ENCODE results near the gene TAMM41. TPM values are rescaled to one million over a fixed set of nuclear protein-coding genes. Genes with fewer than 3 reads are reported as not detected.

Gene TAMM41
- total RNA-seq, 1 donor from 2014 or later = 8.4 TPM

DNA sequence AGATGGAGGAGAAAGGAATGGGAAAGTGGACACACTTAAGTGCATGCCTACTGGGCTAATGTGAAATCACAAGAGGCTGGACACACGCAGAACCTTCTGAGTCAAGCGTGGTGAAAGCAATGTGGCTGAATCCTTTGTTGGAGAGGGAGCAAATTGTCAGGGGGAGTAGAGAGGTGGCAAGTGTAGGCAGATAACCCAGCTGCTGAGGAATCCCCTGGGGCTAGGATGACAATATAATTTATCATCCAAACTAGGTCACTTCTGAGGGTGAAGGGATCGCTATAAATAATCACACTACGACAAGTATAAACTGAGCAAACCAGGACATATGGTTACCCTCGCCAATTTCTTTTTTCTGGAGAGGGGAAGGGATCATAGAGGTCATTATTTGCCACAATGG is 28.7 kb downstream of the TAMM41 start:
- peaks cover 0 to 14% (median 7%) of the 10 kb centered on the region in 3 donors for H3K4me1 ChIP-seq (ENCODE audit: control insufficient read depth in 3 of 3, insufficient read depth in 3 of 3, low read length in 3 of 3)
- H3K4me3 ChIP-seq (ENCODE audit: low read length in 3 of 3) = no peak overlapping the region
- no peaks in the 10 kb centered on the region for H3K27me3 ChIP-seq (ENCODE audit: control insufficient read depth in 3 of 3, insufficient read depth in 3 of 3, low read length in 3 of 3)
- H3K9ac ChIP-seq (ENCODE audit: low read depth in 1 of 3, low read length in 3 of 3) = peak overlapping the region in 1 of 3 donors; percentile 41
- peaks cover 7 to 40% (median 37%) of the 10 kb centered on the region in 3 donors for H3K36me3 ChIP-seq (ENCODE audit: control insufficient read depth in 3 of 3, insufficient read depth in 3 of 3, low read length in 3 of 3)
- H3K9me3 ChIP-seq (ENCODE audit: control insufficient read depth in 3 of 3, low read length in 3 of 3) = no peaks in the 10 kb centered on the region
- peak overlapping the region; percentile 31 for H3K27ac ChIP-seq (ENCODE audit: low read depth, low read length)

DNA sequence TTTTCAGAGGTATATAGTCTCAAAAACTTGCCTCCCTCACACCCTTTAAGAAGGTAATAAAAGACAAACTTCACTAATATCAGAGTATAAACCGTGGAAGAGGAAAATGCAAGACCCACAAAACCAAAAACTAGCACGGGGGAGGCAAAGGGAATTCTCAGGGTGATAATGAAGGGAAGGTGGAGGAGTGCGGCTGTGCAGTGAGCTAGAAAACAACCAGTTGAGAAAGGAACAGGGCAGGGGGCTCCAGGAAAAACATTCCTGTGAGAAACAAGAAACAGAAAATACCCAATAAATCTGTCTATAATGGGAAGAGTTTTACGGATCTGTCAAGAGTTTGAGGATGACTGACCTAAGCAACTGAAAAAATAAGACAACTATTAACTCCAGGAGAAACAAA is 31.6 kb downstream of the TAMM41 start:
- Histone ChIP-seq H3K27ac (ENCODE audit: low read depth, low read length) (no peak overlapping the region), H3K9ac (ENCODE audit: low read depth in 1 of 3, low read length in 3 of 3) (no peak overlapping the region), H3K9me3 (ENCODE audit: control insufficient read depth in 3 of 3, low read length in 3 of 3) (no peaks in the 10 kb centered on the region), H3K27me3 (ENCODE audit: control insufficient read depth in 3 of 3, insufficient read depth in 3 of 3, low read length in 3 of 3) (no peaks in the 10 kb centered on the region), H3K4me3 (ENCODE audit: low read length in 3 of 3) (no peak overlapping the region), H3K36me3 (ENCODE audit: control insufficient read depth in 3 of 3, insufficient read depth in 3 of 3, low read length in 3 of 3) (peaks cover 9 to 31% (median 27%) of the 10 kb centered on the region in 3 donors), H3K4me1 (ENCODE audit: control insufficient read depth in 3 of 3, insufficient read depth in 3 of 3, low read length in 3 of 3) (peaks cover 0 to 14% (median 7%) of the 10 kb centered on the region in 3 donors)

DNA sequence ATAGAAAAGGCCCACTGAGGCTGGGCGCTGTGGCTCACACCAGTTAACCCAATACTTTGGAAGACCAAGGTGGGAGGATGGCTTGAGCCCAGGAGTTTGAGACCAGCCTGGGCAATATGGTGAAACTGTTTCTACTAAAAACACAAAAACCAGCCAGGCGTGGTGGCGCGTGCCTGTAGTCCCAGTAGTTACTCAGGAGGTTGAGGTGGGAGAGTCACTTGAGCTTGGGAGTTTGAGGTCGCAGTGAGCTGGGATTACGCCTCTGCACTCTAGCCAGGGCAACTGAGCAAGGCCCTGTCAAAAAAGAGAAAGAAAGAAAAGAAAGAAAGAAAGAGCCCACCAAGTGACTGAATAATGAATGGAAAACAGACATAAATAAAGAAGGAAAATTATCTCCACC is 32.0 kb downstream of the TAMM41 start:
- peaks cover 9 to 35% (median 31%) of the 10 kb centered on the region in 3 donors for H3K36me3 ChIP-seq (ENCODE audit: control insufficient read depth in 3 of 3, insufficient read depth in 3 of 3, low read length in 3 of 3)
- peaks cover 0 to 14% (median 7%) of the 10 kb centered on the region in 3 donors for H3K4me1 ChIP-seq (ENCODE audit: control insufficient read depth in 3 of 3, insufficient read depth in 3 of 3, low read length in 3 of 3)
- no peaks in the 10 kb centered on the region for H3K9me3 ChIP-seq (ENCODE audit: control insufficient read depth in 3 of 3, low read length in 3 of 3)
- H3K4me3 ChIP-seq (ENCODE audit: low read length in 3 of 3) = no peak overlapping the region
- no peak overlapping the region for H3K27ac ChIP-seq (ENCODE audit: low read depth, low read length)
- H3K9ac ChIP-seq (ENCODE audit: low read depth in 1 of 3, low read length in 3 of 3) = no peak overlapping the region
- no peaks in the 10 kb centered on the region for H3K27me3 ChIP-seq (ENCODE audit: control insufficient read depth in 3 of 3, insufficient read depth in 3 of 3, low read length in 3 of 3)

DNA sequence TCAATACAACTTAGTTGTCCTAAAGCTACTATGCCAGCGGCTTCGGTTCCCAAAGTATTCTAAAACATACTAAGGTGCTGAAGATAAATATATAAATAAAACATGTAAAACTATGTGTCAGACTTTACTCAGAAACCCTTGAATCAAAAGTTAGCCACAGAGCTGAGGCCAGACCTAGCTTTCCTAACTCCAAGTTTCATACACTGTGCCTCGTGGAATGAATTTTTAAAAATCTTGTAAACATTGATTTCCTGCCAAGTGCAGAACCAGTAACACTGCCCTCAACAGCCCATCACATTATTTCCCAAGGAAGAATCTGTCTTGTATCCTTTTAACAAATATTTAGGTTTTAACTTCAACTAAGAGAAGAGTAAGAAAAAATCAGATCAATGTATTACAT is 36.4 kb downstream of the TAMM41 start:
- H3K4me1 ChIP-seq (ENCODE audit: control insufficient read depth in 3 of 3, insufficient read depth in 3 of 3, low read length in 3 of 3) = no peaks in the 10 kb centered on the region
- H3K27me3 ChIP-seq (ENCODE audit: control insufficient read depth in 3 of 3, insufficient read depth in 3 of 3, low read length in 3 of 3) = no peaks in the 10 kb centered on the region
- H3K36me3 ChIP-seq (ENCODE audit: control insufficient read depth in 3 of 3, insufficient read depth in 3 of 3, low read length in 3 of 3) = peaks cover 20 to 54% (median 41%) of the 10 kb centered on the region in 3 donors
- no peaks in the 10 kb centered on the region for H3K9me3 ChIP-seq (ENCODE audit: control insufficient read depth in 3 of 3, low read length in 3 of 3)
- H3K9ac ChIP-seq (ENCODE audit: low read depth in 1 of 3, low read length in 3 of 3) = no peak overlapping the region
- no peak overlapping the region for H3K27ac ChIP-seq (ENCODE audit: low read depth, low read length)
- H3K4me3 ChIP-seq (ENCODE audit: low read length in 3 of 3) = no peak overlapping the region

DNA sequence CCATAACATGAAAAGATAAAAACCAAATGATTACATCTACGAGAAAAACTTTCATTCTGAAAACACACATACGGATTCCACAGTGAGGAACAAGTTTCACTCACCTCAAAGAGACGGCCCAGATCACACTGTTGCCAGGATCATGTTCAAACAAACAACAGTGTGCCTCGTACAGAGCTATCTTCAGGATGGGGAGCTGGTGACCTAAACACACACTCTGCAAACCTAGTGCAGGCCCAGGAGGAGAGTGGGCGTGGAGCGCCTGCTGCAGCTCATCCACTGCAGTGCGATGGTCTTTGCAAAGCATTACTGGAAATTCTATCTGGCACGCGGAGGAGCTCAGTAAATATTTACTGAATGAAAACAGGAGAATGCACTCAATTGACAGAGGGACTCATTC is 38.5 kb downstream of the TAMM41 start:
- Histone ChIP-seq H3K9ac (ENCODE audit: low read depth in 1 of 3, low read length in 3 of 3) (no peak overlapping the region), H3K27ac (ENCODE audit: low read depth, low read length) (no peak overlapping the region), H3K36me3 (ENCODE audit: control insufficient read depth in 3 of 3, insufficient read depth in 3 of 3, low read length in 3 of 3) (peaks cover 20 to 50% (median 39%) of the 10 kb centered on the region in 3 donors), H3K9me3 (ENCODE audit: control insufficient read depth in 3 of 3, low read length in 3 of 3) (no peaks in the 10 kb centered on the region), H3K4me3 (ENCODE audit: low read length in 3 of 3) (no peak overlapping the region), H3K27me3 (ENCODE audit: control insufficient read depth in 3 of 3, insufficient read depth in 3 of 3, low read length in 3 of 3) (no peaks in the 10 kb centered on the region), H3K4me1 (ENCODE audit: control insufficient read depth in 3 of 3, insufficient read depth in 3 of 3, low read length in 3 of 3) (no peaks in the 10 kb centered on the region)

DNA sequence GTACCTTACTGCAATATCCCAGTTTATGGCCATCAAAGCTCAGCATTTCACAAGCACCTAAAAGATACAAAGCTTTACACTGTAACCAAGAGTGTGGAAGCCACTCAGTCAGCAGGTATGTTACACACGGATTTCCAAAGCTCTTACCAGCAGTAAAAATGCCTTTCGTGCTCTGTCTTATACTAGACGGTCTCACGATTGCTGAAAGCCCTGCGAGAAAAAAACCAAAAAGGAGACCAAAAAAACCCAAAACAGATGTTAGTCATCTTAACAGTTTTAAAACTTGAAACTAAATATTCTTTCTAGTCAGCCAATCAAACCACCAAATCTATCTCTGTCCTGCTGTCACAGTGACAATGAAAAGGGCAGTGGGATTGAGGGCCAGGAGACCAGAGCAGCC is 39.0 kb downstream of the TAMM41 start:
- Histone ChIP-seq H3K4me3 (ENCODE audit: low read length in 3 of 3) (no peak overlapping the region), H3K27ac (ENCODE audit: low read depth, low read length) (no peak overlapping the region), H3K27me3 (ENCODE audit: control insufficient read depth in 3 of 3, insufficient read depth in 3 of 3, low read length in 3 of 3) (no peaks in the 10 kb centered on the region), H3K9me3 (ENCODE audit: control insufficient read depth in 3 of 3, low read length in 3 of 3) (no peaks in the 10 kb centered on the region), H3K9ac (ENCODE audit: low read depth in 1 of 3, low read length in 3 of 3) (no peak overlapping the region), H3K36me3 (ENCODE audit: control insufficient read depth in 3 of 3, insufficient read depth in 3 of 3, low read length in 3 of 3) (peaks cover 18 to 50% (median 40%) of the 10 kb centered on the region in 3 donors), H3K4me1 (ENCODE audit: control insufficient read depth in 3 of 3, insufficient read depth in 3 of 3, low read length in 3 of 3) (no peaks in the 10 kb centered on the region)

DNA sequence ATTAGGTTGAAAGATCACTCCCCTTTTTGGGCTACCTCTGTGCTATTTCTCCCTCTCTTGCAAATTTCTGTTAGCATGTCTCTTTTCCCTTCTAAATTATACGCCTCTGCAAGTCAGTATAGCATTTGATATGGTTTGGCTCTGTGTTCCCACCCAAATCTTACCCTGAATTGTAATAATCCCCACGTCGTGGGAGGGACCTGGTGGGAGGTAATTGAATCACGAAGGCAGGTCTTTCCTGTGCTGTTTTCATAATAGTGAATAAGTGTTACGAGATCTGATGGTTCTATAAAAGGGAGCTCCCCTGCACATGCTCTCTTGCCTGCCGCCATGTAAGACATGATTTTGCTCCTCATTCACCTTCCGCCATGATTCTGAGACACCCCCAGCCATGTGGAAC is 41.0 kb downstream of the TAMM41 start:
- H3K36me3 ChIP-seq (ENCODE audit: control insufficient read depth in 3 of 3, insufficient read depth in 3 of 3, low read length in 3 of 3) = peaks cover 14 to 52% (median 47%) of the 10 kb centered on the region in 3 donors
- no peak overlapping the region for H3K9ac ChIP-seq (ENCODE audit: low read depth in 1 of 3, low read length in 3 of 3)
- no peaks in the 10 kb centered on the region for H3K27me3 ChIP-seq (ENCODE audit: control insufficient read depth in 3 of 3, insufficient read depth in 3 of 3, low read length in 3 of 3)
- no peaks in the 10 kb centered on the region for H3K9me3 ChIP-seq (ENCODE audit: control insufficient read depth in 3 of 3, low read length in 3 of 3)
- no peaks in the 10 kb centered on the region for H3K4me1 ChIP-seq (ENCODE audit: control insufficient read depth in 3 of 3, insufficient read depth in 3 of 3, low read length in 3 of 3)
- no peak overlapping the region for H3K27ac ChIP-seq (ENCODE audit: low read depth, low read length)
- no peak overlapping the region for H3K4me3 ChIP-seq (ENCODE audit: low read length in 3 of 3)

DNA sequence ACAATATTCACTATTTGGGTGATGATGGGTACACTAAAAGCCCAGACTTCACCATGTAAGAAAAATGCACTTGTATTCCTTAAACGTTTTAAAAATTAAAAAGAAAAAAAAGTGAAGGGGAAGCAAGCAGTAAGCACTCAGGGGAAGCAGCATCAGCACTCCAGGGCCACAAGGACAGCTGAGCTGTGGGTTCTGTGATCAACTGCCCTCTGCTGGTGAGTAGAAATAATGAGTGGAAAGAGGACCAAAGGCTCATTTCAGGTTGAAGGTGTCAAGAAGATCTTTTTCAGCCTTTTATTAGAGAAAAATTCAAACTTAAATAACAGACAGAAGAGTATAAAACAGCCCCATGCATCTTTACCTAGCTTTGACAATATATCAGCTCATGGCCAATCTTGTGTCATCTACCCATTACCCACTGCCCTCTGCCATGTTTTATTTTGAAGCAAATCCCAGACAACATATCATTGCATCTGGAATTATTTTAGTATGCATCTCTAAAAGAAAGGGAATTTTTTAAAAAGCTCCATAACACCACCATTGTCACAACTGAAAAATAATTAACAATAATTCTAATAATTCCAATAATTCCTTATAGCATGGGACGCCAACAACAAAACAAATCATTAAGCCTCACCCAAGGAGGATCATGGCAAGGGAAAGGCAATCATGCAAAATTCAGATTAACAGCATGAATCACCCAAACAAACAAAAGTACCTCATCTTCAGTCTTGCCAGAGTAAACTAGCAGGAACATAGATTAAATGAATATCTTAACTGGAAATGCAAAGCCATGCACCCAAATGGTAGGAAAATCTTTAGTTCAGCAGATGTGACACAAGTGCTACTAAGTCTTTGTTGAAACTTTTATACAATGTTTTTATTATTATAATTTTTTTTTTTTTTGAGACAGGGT is 42.5 kb downstream of the TAMM41 start:
- Histone ChIP-seq H3K4me1 (ENCODE audit: control insufficient read depth in 3 of 3, insufficient read depth in 3 of 3, low read length in 3 of 3) (no peaks in the 10 kb centered on the region), H3K36me3 (ENCODE audit: control insufficient read depth in 3 of 3, insufficient read depth in 3 of 3, low read length in 3 of 3) (peaks cover 14 to 54% (median 42%) of the 10 kb centered on the region in 3 donors), H3K9me3 (ENCODE audit: control insufficient read depth in 3 of 3, low read length in 3 of 3) (no peaks in the 10 kb centered on the region), H3K27ac (ENCODE audit: low read depth, low read length) (no peak overlapping the region), H3K4me3 (ENCODE audit: low read length in 3 of 3) (no peak overlapping the region), H3K27me3 (ENCODE audit: control insufficient read depth in 3 of 3, insufficient read depth in 3 of 3, low read length in 3 of 3) (no peaks in the 10 kb centered on the region), H3K9ac (ENCODE audit: low read depth in 1 of 3, low read length in 3 of 3) (no peak overlapping the region)

DNA sequence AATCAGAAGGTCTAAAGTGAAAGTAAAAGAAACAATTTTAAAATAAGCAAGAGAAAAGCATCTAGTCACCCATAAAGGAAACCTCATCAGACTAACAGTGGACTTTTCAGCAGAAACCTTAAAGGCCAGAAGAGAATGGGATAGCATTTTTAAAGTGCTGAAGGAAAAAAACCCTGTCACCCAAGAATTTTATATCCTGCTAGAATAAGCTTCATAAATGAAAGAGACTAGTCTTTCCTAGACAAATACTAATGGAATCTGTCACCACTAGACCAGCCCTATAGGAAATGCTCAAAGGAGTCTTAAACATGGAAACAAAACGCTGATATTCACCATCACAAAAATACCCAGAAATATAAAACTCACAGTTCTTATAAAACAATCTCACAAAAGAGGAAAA is 46.9 kb downstream of the TAMM41 start:
- Histone ChIP-seq H3K27ac (ENCODE audit: low read depth, low read length) (no peak overlapping the region), H3K4me1 (ENCODE audit: control insufficient read depth in 3 of 3, insufficient read depth in 3 of 3, low read length in 3 of 3) (no peaks in the 10 kb centered on the region), H3K9me3 (ENCODE audit: control insufficient read depth in 3 of 3, low read length in 3 of 3) (no peaks in the 10 kb centered on the region), H3K36me3 (ENCODE audit: control insufficient read depth in 3 of 3, insufficient read depth in 3 of 3, low read length in 3 of 3) (peaks cover 0 to 49% (median 14%) of the 10 kb centered on the region in 3 donors), H3K9ac (ENCODE audit: low read depth in 1 of 3, low read length in 3 of 3) (no peak overlapping the region), H3K4me3 (ENCODE audit: low read length in 3 of 3) (no peak overlapping the region), H3K27me3 (ENCODE audit: control insufficient read depth in 3 of 3, insufficient read depth in 3 of 3, low read length in 3 of 3) (no peaks in the 10 kb centered on the region)

DNA sequence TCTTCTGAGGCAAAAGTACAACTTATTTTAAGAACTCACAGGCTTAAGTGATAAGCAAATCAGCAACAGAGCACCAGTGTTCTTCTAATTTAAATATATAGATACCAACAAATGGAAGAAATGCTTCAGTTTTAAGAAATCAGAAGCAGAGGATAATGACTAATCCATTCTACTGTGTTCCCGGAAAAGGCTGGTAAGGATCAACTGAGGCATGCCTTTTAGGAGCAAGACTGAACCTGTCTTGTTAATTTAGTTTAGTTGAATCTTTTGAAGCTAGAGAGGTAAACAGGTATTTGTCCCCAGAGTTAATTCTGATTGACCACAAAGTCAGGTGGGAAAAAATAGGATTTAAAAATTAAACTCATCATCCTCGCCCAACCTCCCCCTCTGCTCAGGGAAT is 51.8 kb downstream of the TAMM41 start:
- Histone ChIP-seq H3K9ac (ENCODE audit: low read depth in 1 of 3, low read length in 3 of 3) (no peak overlapping the region), H3K9me3 (ENCODE audit: control insufficient read depth in 3 of 3, low read length in 3 of 3) (no peaks in the 10 kb centered on the region), H3K4me1 (ENCODE audit: control insufficient read depth in 3 of 3, insufficient read depth in 3 of 3, low read length in 3 of 3) (no peaks in the 10 kb centered on the region), H3K4me3 (ENCODE audit: low read length in 3 of 3) (no peak overlapping the region), H3K36me3 (ENCODE audit: control insufficient read depth in 3 of 3, insufficient read depth in 3 of 3, low read length in 3 of 3) (peaks cover 6 to 58% (median 30%) of the 10 kb centered on the region in 3 donors), H3K27ac (ENCODE audit: low read depth, low read length) (no peak overlapping the region), H3K27me3 (ENCODE audit: control insufficient read depth in 3 of 3, insufficient read depth in 3 of 3, low read length in 3 of 3) (no peaks in the 10 kb centered on the region)

Data from skeletal muscle tissue (tissue), 4 donors.